H1 (cell line): ENCODE measurements around the gene KCNN1.
"Not testable (repeated sequence)": the region's sequence is repeated elsewhere in the genome, so short reads cannot be mapped to it uniquely, and the experiment has no call there.

Source experiments
- CTCF ChIP-seq, 3 experiments: IDR thresholded peaks; 1 replicate in 2 of 3; 2 replicates in 1 of 3; pipeline versions ENCODE4 v1.5.1 to v1.6.1; 2011; ENCODE audit warnings: low read length in 3 of 3, mild to moderate bottlenecking in 3 of 3, inconsistent platforms in 2 of 3, low read depth in 1 of 3, moderate library complexity in 1 of 3; ENCODE audit not compliant: insufficient read depth in 1 of 3; ENCODE audit errors: control extremely low read depth in 1 of 3
- HDAC2 ChIP-seq, 2 experiments: fragments of 300-600 bp in 1 of 2; sonication (generic) in 1 of 2; IDR thresholded peaks; 2 replicates each; pipeline ENCODE4 v1.6.1; 2011 to 2012; ENCODE audit warnings: low read depth in 2 of 2, low read length in 2 of 2, mild to moderate bottlenecking in 2 of 2, moderate library complexity in 2 of 2, borderline replicate concordance in 1 of 2, inconsistent platforms in 1 of 2

GRCh38 chr19:17919122-17919521 lies 47.8 kb upstream of the KCNN1 start:
- not testable (repeated sequence) for TF ChIP-seq HDAC2 (IDR thresholded peaks at IDR 0.05; ENCODE audit: borderline replicate concordance in 1 of 2, low read depth in 2 of 2, low read length in 2 of 2); CTCF (IDR thresholded peaks at IDR 0.05; ENCODE audit: control extremely low read depth in 1 of 3, insufficient read depth in 1 of 3, low read depth in 1 of 3, low read length in 3 of 3)
